GM19351 (cell line): Measurements from ENCODE around the gene EHMT2.

Source experiments
- ATAC-seq: cut with Tn5 transposase; IDR thresholded peaks from one replicate; pipeline ENCODE4 v1.9.1; 2021; ENCODE audit warnings: mild to moderate bottlenecking, moderate library complexity; ENCODE audit not compliant: unreplicated experiment

EHMT2 gene

DNA sequence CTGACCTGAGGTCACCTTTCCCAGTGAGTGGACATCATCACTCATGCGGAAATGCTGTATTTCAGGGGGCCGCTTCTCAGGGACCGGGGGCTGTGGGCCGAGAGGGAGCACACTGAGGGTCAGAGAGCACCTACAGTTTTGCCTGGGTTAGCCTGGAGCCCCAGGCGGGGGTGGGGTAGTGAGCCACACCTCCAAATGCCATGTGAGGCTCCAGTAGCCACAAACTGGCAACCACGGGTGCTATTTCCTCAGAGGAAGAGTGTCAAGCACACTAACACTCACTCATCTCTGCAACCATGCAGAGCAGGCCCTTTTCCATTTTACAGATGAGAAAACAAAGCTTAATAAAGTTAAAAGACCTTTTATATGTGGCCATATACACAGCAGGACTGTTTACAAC lies 4.7 kb downstream of the EHMT2 start:
- ATAC-seq: no peak

DNA sequence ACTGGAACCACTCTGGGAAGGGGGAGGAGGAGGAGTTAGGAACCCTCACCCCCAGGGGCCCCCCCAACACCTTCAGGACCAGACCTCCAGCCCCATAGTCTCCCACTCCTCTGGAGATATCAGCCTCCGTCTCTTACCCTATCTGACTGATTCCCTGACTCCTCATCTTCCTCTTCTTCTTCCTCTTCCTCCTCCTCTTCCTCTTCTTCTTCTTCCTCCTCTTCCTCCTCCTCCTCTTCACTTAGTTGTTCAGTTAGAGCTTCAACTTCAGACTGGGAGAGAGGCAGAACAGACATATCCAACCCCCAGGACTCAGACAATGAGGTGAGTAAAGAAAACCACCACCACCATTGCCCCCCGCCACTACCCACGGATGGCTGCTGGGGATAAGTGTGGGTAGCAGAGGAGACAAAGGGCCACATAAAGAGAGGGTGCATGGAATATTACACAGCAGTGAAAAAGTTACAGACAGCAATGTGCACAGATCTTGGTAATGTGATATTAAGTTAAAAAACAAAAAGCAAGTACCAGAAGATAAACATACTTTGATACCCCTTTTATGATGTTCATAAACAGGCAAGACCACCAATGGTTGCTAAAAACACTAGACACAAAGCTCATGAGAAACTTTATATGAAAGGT lies 8.0 kb downstream of the EHMT2 start:
- ATAC-seq: no peak

DNA sequence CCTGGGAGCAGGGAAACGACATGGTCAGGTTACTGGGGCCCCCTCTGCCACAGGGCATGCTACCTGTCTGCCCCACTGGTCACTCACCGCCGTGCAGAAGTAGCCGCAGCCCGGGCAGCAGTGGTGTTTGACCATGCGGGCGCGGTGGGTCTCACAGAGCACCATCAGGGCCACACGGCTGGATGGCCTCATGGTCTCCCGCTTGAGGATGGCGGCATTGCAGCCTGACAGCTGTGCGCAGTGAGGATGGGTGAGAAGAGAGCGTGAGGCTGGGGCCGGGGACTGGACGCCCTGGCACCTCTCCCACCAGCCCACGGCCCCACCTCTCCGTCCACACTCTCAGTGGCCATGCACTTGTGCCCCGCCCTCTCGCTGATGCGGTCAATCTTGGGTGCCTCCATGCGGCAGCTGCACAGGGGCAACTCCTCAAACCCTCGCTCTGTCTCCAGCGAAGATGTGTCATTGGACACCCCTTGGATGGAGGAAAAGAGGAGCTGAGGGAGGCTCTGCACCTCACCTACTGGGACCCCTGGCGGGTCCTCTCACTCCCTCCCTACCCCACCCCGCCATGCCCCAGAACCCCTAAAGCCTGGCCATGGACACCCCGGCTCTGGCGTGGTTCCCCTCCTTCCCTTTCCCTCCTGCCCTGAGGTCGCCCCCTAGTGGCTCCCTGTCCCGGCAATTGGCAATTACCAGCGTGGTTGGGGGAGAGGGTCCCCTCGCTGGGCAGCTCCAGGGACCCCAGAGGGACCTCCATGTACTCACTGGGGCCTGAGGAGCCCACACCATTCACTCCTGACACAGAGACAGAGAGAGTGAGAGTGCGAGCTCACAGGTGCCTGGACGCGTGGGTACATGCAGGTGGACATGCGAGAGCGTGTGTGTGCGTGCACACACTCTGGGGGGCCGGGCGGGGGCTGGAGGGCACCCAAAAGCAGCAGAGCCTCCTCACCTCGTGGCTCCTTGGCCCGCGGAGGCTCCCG lies 8.9 kb downstream of the EHMT2 start:
- ATAC-seq: no peak

DNA sequence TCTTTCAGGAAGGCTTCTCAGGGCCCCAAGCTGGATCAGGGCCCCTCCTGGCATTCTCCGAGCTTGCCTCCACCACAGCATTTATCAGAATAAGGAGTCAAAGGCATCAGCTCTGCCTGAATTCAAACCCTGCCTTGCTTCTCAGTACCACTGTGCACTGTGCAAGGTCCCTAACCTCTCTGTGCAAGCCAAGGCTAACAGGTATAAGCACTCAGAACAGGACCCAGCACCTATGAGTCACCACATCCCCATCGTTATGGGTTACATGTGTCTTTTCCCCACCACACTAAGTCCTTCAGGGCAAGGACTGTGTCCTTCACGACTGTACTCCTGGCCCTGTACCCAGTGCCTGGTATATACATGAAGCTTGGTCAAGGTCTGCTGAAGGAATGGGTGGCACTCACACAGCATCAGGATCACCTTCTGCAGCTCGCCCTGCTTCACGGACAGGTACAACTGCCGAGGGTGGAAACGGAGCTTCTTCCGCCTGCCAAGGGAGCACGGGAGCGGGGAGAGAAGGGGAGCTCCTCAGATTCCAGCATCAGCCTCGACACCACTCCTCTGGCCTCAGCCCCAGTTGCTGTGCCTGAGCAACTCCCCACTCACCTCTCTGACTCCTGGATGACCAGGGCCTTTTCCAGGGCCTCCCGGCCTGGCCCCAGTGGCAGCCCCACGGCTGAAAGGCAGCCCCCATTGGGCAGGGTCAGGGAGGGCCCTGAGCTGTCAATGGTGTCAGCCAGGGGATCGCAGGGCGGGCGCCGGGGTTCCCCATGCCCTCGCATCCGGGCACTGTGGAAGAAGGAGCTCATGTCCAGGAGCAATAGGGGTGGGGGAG lies 10.1 kb downstream of the EHMT2 start:
- ATAC-seq: no peak

DNA sequence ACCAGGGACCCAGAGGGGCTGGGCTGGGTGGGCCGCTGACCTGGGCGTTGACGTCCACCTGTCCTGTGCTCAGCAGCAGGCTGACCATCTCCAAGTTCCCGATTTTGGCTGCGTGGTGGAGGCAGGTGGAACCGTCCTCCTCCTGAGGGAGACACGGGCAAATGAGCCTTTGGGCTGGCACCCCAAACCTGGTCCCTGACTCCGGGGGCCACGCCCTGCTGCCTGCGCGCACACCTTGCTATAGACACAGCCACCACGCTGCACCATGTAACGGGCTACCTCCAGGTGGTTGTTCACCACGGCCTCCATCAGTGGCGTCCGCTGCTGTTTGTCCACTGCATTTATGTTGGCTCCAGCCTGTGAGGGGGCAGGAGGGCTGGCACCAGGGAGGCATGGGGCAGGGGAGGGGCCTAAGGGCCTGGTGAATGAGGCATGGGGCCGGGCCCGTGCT lies 10.9 kb downstream of the EHMT2 start:
- no peak for ATAC-seq

DNA sequence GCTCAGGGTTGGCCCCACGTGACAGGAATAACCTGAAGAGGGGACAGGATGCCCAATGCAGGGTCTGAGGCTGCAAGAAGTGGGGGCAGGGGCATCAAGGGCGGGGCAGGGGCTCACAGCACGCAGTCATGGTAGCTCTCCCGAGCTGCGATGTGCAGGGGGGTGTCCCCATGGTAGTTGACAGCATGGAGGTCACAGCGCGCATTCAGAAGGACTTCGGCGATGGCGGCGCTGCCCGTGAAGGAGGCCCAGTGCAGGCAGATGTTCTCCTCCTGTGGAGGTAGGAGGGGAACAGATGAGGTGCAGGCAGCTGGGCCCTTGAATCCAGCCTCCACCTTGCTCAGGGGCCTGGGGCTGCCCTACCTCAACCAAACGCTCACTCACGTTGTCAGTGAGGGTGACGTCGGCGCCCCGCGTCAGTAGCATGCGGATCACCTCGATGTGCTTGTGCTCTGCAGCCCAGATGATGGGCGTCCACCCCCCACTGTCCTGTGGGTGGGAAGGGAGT lies 12.9 kb downstream of the EHMT2 start:
- ATAC-seq: no peak

DNA sequence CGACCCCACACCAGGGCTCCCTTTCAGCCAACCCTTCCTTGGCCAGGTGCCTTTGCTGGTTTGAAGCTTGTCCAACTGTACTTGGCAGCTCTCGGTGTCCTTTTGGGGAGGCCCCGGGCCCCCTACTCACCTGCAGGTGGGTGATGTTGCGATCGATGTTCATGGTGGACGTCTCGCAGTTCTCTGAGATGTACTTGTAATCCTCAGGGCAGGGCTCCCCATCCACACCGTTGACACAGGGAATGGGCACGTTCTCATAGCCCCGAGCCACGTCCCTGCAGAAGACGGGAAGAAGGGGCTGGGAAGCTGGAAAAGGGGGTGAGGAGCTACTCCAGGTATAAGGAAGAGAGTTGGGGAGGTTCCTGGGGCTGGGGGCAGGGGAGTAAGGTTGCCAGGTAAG lies 13.8 kb downstream of the EHMT2 start:
- no peak for ATAC-seq

DNA sequence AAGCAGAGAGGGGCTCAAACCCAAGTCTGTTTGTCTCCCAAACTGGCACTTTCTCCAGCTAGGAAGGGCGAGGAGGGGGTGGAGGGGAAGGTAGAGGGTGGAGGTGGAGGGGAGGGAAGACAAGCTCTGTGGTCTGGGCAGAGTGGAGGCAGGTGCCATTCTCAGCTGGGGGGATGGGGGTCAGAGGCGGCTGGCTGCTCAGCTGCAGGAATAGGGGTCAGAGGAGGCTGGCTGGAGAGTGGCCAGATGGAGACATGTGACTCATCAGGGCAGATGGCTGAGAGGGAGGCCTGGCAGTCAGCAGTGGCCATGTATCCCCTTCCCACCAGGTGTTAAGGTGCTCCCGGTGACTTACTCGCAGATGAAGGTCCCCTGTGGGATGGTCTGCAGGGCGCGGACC lies 15.2 kb downstream of the EHMT2 start:
- no peak for ATAC-seq

DNA sequence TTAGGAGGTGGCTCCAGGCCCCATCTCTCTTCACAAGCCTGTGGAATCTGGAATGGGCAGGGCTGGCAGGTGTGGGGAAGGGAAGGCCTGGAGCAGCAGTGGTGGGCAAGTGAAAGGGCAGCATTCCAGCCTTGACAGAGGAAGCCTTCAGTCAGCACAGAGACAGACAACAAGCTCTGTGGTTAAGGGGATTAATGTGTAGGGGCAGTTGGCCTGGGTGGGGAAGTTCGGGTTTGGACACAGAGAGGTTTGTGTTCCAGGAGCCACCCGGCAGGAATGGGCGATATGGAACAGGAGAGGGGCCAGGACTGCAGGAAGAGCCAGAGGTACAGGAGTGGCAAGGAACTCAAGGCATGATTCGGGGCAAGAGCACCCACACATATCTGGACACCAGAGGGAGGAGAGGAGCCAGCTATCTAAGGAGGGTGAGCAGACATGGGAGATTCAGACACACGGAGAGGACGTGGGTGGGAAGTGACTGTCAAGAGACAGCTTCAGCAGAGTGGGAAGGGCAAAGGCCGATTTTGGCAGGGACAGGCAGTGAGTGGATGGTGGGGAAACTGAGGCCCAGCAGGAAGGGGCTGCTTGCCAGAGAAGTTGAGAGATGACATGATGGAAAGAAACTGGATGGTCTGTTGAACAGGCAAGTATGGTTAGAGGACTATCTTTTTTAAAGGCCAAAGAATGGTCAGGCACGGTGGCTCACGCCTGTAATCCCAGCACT lies 16.2 kb downstream of the EHMT2 start:
- ATAC-seq: no peak

DNA sequence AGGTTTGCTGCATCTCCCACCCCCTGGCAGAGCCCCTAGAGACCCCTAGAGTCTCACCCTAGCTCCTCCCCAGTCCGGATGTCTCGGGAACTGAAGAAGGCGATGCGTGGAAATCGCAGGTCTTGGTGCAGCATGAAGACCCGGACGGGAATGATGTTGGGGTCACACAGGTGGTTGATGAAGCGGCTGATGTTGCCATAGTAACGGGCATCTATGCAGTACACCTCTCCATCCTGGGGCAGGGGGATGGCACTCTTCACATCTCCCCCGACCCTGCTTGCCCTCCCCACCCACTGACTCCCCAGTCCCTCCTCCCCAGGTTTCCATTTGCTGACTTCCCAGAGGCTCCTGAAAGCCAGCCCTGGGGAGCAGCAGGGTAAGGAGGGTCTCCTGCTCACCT lies 16.9 kb downstream of the EHMT2 start:
- ATAC-seq: no peak

DNA sequence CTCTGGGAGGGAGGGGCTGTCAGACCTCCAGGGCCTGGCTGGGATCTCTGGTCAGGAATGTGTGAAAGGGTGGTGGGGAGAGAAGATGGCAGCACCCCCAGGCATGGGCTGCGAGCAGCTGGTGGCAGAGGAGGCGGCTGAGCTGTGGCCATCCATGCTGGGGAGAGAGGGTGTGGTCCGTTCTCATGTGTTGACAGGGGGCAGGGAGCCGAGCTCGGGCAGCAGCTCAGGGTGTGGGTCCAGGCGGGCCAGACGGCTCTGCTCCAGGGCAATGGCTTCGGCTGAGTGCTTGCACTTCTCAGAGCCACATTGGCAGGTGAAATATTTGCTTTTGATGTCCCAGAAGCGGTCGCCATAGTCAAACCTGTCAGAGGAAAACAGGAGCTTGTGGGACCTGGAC lies 17.6 kb downstream of the EHMT2 start:
- ATAC-seq: no peak

DNA sequence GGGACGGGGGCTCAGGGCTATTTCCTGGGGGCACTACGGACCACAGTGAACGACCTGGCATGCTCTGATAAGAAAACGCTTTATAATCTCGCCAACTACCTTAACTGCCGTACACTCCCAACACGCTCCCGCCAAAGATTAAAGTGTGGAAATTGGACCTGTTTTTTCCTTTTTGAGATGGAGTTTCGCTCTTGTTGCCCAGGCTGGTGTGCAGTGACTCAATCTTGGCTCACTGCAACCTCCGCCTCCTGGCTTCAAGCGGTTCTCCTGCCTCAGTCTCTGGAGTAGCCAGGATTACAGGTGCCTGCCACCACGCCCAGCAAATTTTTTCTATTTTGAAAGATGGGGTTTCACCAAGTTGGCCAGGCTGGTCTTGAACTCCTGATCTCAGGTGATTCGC lies 18.4 kb downstream of the EHMT2 start:
- no peak for ATAC-seq

DNA sequence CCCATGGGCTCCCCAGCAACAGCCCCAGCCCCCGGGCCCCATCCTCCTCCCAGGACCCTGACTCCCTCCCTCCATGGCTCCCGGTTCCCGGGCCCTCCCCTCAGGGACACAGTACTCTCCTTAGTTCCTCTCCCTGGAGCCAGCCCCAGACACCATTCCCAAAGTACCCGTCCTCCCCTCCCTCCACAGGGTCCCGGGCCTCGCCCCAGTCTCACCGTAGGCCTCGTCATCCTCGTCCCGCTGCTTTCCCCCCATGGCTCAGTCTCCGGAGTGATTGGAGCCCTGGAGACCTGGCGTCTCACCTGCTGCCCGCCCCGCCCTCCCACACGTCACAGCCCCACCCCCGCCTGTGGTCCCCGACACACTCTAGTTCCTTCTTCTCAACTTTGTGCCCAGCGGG lies 18.8 kb downstream of the EHMT2 start, which contains the start of gene SLC44A4:
Gene SLC44A4 (minus strand): TSS at position 272 of the 400 bp plus-strand sequence. CDS start 17 bp downstream, at position 255.
- ATAC-seq: no peak

DNA sequence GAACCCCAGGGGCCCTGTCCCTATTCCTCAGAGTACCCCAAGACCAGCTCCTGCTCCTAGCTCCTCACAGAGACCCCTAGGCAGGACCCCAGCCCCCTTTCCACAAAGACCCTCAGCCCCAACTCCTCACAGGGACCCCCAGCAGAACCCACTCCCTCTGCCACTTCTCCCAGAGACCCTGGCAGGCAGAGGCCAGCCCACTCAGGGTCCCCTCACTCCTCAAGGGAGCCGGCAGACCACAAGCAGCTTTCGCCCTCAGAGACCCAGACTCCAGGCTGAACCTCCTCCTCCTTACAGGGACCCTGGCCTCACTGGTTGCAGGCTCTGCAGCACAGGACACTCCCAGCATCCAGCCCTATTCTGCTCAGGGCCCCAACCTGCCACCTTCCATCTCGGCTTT lies 19.3 kb downstream of the EHMT2 start:
- no peak for ATAC-seq

DNA sequence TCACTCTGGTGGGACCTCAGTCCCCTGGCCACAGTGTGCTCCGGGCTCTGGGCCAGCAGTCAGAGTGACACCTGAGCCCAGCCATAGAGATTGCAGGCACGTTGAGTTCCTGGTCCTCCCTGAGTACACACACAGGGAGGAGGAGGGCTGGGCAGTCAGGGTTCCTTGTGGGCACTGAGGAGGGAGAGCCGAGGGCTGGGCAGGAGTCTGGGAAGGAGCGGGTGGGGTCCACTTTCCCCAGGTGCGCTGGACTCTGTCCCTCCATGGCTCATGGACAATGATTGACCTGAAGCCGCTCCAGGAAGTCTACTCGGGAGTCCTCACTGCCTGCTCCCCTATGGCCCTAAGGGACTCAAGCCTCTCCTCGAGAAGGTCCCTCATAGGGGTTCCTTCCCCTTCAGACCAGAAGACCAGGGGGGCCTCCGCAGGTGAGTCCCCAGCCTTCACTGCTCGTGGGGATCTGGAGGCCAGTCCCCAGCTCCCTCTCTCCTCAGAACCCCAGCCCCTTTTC lies 19.8 kb downstream of the EHMT2 start:
- no peak for ATAC-seq

DNA sequence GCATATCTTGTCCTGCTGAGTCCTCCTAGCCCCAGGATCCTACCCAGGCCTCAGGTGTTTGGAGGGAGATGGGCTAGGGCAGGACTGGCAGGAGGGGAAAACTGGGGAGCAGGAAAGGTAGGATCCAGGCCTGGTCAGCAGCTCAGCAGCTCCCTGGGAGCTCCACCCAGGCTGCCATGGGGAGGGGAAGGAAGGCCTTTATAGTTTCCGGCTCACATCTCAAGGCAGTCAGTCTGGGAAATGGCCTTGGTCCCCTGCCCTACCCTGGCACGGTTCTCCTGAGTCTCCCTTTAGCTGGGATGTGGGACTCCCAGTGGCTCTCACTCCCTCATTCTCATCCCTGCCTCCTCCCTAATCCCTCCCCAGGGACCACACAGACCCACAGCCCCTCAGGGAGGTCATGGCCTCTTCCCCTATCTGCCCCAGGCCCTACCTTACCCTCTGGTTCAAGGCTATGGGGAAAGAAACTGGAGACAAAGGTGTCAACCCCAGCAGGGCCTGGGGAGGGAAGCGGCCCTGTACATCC lies 20.3 kb downstream of the EHMT2 start:
- no peak for ATAC-seq

DNA sequence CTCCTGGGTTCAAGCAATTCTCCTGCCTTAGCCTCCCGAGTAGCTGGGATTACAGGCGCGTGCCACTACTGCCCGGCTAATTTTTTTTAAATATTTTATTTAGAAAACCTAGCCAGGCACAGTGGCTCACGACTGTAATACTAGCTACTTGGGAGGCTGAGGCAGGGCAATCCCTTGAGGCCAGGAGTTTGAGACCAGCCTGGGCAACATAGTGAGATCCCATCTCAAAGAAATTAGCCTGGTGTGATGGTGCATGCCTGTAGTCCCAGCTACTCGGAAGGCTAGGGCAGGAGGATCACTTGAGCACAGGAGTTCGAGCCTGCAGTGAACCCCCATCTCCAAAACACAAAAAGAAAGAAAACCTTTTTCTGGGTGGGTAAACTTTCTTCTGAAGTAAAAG lies 21.1 kb downstream of the EHMT2 start:
- no peak for ATAC-seq

DNA sequence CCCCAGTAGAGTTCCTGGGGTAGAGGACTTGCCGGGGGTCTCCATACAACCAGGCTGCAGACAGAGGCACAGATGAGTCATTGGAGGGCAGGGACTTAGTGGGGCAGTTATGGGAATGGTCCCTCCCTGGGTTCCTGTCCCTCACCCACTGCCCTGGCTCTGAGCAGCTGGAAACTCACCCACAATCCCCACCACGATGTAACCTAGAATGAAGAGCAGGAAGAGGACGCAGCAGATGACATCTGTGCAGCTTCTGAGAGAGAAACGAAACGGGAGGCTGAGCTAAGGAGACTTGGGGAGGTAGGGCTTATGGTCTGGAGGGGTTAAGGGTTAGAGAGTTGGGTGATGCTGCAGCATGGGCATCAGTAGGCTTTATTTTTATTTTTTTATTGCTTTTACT lies 21.6 kb downstream of the EHMT2 start:
- no peak for ATAC-seq

DNA sequence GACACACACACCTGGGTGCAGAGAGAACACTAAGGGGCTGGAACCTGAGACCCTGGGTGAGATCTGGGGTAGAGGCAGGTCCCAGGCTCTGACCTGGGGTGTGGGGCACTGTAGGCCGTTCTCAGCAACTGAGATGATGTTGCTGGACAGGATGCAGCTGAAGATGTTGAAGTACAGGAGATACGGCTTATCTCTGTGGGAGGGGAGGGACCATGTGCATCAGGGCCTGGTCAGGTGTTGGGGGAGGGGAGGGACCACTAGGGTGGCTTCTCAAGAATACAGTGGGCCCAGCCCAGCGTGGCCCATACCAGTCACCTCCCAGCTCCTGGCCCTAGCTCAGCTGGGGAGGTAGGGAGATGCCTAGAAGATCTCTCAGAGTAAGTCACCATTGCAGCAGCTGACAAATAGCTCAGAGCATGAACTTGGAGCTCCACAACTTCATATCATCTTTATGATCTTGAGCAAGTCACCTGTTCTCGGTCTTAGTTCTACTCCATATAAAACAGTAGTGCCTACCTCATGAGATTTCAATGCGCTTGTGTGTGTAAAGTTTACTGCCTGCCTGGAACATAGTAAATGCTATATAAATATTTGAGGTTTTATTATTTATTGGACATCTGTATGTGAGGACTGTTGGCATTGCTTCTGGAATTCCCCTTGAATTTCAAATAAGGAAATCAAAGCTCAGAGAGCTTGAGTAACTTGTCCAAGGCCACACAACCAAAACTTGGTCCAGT lies 22.5 kb downstream of the EHMT2 start:
- no peak for ATAC-seq
